ENCODE data around the gene LSM7.
A peak's percentile ranks its signal among the peaks of the same experiment; 100 is the strongest.

The LSM7 gene

DNA sequence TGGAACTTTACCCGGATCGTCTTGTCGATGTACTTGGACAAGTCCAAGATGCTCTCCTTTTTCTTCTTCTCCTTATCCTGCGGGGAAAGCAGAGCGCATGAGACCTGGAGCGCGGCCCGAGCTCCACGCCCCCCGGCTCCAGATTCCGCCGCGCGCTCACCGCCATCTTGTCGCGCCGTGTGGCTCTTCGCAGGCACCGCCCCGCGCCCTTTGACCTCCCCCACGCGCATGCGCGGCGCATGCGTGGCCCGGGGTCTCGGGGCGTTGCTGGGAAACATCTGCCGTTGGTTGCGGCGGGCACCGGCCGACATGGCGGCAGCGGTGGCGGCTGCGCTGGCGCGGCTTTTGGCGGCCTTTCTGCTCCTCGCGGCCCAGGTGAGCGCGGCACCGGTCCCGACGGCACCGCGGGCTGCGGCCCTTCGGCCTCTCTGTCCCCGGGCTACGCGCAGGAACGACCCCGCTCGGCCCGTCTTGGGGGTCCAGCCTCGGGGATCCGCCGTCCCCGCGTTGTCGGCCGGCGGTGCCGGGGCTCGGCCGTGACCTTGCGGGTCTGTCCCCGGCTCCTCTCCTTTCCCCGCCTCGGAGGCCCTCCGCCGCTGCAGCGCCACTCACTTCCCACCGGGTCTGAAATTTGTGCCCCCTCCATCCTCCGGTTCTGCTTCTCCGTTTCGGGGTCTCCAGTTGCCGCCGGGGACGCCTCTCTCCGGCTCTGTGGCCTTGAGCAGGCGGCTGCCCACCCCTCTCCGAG is at the start of gene LSM7, which contains the start of gene SPPL2B:
Gene LSM7 (minus strand): TSS at position 186 of the 748 bp plus-strand sequence. CDS start 20 bp downstream, at position 166.
Gene SPPL2B (plus strand): TSS at position 284 of the 748 bp plus-strand sequence. CDS start 26 bp downstream, at position 310.
- DNase-seq (ENCODE audit: extremely low read depth in 1 of 2, low read depth in 1 of 2) = peak; percentile 82 to 90

DNA sequence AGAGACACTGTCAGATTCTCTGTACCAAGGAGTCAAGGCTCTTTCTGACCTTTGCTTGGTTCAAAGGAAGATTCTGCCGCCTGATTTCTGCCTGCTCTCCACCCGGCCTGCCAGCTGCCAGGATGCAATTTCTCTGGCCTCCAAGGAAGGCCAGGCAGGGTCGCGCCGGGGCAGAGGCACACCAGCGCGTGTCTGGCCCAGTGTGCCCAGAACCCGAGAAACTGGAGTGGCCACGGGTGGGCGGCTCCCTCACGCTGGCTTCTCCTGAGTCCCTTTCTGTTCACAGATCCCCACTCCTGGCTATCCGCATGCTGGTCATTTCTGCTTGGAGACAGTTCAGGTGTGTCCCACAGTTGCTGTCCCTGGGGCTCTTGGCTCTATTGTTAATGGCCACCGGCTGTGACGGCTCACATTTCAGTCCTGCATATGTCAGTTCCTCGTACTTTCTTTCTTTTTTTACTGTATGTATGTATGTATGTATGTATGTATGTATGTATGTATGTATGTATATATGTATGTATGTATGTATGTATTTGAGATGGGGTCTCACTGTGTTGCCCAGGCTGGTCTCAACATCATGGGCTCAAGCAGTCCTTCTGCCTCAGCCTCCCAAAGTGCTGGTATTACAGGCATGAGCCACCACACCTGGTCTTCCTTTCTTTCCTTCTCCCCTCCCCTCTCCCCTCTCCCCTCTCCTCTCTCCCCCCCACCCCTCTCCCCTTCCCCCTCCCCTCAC is 48.6 kb upstream of the LSM7 start:
- no peak for DNase-seq (ENCODE audit: extremely low read depth in 1 of 2, low read depth in 1 of 2)

DNA sequence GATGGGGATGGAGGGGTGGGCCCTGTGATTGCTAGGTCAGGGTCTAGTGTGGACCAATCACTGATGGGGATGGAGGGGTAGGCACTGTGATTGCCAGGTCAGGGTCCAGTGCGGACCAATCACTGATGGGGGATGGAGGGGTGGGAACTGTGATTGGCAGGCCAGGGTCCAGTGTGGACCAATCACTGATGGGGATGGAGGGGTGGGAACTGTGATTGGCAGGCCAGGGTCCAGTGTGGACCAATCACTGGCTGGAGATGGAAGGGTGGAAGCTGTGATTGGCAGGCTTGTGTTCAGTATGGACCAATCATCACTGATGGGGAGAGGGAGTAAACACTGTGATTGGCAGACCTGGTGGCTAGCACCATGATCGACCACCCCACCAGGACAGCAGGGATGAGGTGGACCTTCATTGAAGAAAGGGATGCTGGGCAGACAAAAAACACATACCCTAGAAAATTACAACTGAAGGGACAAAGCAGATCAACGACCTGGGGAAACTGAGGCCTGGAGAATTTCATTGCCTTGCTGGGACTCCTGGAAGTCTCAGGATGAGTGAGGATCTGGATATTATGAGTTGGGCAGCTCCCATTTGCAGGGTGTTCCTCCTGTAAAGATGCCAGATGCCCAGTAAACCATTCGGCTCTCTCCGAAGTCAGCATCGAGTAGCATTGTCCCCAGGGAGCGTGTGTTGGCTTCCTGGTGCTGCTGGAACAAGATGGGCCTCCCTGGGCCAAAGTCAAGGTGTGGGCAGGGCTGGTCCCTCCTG is 47.2 kb upstream of the LSM7 start:
- no peak for DNase-seq (ENCODE audit: extremely low read depth in 1 of 2, low read depth in 1 of 2)

DNA sequence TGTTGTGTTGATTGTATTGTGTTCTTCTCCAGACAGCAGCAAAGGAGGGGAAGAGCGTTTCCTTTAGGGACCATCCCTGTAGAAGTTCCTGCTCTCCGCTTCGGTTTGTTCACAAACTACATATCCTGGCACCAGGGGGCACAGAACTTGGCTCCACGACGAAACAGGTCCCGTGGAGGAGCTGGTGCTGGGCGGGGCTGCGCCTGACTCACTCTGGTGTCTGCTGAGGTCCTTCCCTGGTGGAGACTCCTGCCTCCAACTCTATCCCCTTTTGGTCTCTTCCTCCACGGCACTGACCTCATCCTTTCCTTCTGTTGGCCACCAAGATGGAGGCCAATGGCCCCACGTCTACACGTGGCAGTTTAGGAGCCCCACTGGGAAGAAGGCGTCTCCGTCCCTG is 46.4 kb upstream of the LSM7 start:
- DNase-seq (ENCODE audit: extremely low read depth in 1 of 2, low read depth in 1 of 2) = no peak

DNA sequence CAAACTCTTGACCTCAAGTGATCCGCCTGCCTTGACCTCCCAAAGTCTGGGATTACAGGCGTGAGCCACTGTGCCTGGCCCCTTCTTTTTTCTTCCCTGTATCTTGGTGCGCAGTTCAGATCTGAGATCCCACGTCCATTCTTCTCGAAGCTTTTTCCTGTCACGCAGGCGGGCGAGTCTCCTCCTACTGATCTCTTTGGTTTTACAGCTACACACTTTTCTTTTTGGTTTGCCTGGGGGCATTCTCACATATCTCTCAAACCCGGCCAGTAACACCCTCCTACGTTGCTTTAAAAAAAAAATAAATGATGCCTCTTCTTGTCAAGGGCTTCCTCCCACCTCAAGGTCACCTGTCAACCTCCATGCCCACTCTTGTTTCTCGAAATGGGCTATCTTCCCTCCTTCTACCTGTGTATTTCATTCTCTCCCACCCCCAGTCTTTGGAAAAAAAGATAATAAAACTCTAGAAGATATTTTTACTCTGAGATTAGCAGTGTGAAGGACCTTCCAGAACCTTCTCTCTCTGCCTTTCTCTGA is 43.8 kb upstream of the LSM7 start:
- no peak for DNase-seq (ENCODE audit: extremely low read depth in 1 of 2, low read depth in 1 of 2)

DNA sequence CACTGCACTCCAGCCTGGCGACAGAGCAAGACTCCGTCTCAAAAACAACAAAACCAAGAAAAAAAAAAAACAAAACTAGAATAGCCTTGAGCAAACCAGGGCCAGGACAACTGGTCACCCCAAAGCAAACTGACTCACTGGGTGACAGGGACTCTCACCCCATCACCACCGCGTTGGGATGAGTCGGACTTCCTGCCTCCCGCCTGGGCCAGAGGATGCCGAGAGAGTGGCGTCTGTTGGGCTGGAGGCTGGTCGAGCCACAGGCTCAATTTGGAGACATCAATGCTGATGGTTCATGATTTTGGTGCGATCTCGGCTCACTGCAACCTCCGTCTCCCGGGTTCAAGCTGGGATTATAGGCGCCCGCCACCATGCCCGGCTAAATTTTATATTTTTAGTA is 43.3 kb upstream of the LSM7 start:
- DNase-seq (ENCODE audit: extremely low read depth in 1 of 2, low read depth in 1 of 2) = no peak

- no peak for DNase-seq (ENCODE audit: extremely low read depth in 1 of 2, low read depth in 1 of 2)
Observed at GRCh38 chr19:2365201-2365970, 37.0 kb upstream of the LSM7 start.

DNA sequence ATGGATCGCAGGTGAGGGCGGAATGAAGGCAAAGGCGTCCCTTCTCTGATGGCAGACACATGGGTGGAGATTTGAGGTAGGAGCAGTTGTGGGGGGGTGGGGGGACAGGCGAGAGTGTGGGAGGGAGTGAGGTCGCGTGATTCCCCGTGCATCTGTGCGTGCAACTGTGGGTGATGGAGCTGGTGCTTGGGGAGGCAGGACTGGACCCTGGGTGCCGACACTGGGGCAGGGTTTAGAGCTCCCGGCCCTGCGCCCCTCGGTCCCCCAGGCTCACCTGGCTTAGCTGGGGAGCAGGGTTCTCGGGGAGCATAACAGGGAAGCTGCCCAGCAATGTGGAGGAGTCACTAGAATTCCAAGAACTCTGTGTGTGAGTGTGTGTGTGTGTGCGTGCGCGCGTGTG is 35.0 kb upstream of the LSM7 start:
- no peak for DNase-seq (ENCODE audit: extremely low read depth in 1 of 2, low read depth in 1 of 2)

GRCh38 chr19:2362970-2363300 is 34.5 kb upstream of the LSM7 start:
- DNase-seq (ENCODE audit: extremely low read depth in 1 of 2, low read depth in 1 of 2) = no peak

GRCh38 chr19:2362046-2362969 is 33.9 kb upstream of the LSM7 start:
- no peak for DNase-seq (ENCODE audit: extremely low read depth in 1 of 2, low read depth in 1 of 2)

- no peak for DNase-seq (ENCODE audit: extremely low read depth in 1 of 2, low read depth in 1 of 2)
Observed at GRCh38 chr19:2361246-2362045, 33.1 kb upstream of the LSM7 start.

DNA sequence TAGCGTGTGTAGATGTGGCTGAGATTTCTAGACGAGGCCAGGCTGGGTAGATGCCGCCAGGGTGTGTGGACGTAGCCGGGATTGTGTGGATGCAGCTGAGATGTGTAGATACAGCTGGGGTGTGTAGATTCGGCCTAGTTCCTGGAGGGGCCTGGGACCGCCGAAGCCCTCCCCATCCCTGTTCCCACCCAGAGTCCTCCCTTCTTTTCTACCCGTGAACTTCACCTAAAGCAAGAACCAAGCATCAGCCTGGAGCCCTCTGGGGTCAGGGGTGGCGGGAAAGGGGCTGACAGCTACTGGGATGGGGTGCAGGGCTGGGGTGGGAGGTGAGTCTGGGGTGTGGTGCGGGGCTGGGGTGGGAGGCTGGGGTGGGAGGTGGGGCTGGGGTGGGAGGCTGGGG is 32.4 kb upstream of the LSM7 start:
- no peak for DNase-seq (ENCODE audit: extremely low read depth in 1 of 2, low read depth in 1 of 2)

GRCh38 chr19:2359992-2360685 is 31.8 kb upstream of the LSM7 start, which contains the start of gene TMPRSS9:
Gene TMPRSS9 (plus strand): TSS chr19:2360265. CDS start chr19:2389786, 29,521 bp downstream.
- DNase-seq (ENCODE audit: extremely low read depth in 1 of 2, low read depth in 1 of 2) = no peak

- no peak for DNase-seq (ENCODE audit: extremely low read depth in 1 of 2, low read depth in 1 of 2)
Observed at GRCh38 chr19:2358548-2359173, 30.3 kb upstream of the LSM7 start.

DNA sequence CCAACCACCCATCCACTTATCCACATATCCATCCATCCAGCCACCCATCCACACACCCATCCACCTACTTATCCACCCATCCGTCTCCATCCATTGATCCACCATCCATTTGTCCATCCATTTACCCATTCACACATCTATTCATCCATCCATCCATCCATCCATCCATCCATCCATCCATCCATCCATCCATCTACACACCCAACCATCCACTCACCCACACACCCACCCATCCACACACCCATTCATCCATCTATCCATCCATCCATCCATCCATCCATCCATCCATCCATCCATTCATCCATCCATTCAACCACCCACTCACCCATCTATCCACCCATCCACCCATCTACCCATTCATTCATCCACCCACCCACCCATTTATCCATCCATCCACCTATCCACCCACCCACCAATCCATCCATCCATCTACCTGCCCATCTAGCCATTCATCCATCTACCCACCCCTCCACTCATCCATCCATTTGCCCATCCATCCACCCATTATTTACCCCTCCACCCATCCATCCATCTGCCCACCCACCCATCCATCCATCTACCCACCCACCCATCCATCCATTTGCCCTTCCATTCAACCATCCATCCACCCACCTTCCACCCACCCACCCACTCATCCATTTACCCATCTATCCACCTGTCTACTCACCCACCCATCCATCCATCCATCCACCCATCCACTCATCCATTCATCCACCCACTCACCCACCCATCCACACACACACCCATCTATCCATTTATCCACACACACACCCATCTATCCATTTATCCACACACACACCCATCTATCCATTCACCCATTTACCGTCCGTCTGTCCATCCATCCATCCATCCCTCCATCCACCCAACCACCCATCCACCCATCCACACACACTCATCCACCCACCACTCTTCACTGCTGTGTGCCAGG is 29.2 kb upstream of the LSM7 start:
- DNase-seq (ENCODE audit: extremely low read depth in 1 of 2, low read depth in 1 of 2) = no peak

DNA sequence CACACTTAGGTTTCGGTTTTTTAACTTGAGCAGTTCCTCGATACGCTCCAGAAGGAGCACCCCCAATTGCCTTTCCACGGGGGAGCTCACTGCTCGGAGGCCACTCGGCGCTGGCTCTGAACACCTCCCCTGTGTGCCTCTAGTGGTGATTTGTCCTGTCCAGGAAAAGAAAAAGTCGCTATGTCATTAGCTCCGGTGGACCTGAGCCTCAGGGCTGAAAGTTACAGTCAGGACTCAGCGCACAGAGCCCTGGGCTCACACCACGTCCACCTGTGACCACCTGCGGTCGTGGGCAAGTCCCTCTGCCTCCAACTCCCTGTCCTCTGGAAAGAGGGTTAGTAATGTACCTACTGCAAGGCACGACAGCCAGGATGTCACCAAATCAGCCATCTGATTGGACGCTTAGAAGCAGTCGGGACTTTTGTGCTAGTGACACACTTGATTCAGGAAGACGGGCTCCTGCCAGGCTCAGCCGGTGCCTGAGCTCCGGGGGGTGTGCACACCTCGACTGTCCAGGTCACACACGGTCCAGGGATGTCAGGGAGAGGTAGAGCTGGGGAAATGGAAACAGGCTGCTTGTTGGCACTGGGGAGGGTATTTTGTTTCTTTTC is 27.8 kb upstream of the LSM7 start:
- no peak for DNase-seq (ENCODE audit: extremely low read depth in 1 of 2, low read depth in 1 of 2)
